WTC11 (cell line): ENCODE results near the gene PRR18.

Experiments
- ETV6 ChIP-seq: sonication (generic); formaldehyde crosslinking; IDR thresholded peaks from 2 replicates; pipeline ENCODE4 v1.8.1; 2022; ENCODE audit warnings: mild to moderate bottlenecking, missing genetic modification reagents
- GABPB1 ChIP-seq: sonication (generic); formaldehyde crosslinking; IDR thresholded peaks from 2 replicates; pipeline ENCODE4 v1.8.1; 2023; ENCODE audit warnings: mild to moderate bottlenecking, missing genetic modification reagents
- HMGA2 ChIP-seq: fragments of 250-450 bp; sonication (Bioruptor Pico); IDR thresholded peaks from 2 replicates; pipeline ENCODE4 v1.4.0; 2021; ENCODE audit warnings: mild to moderate bottlenecking, moderate library complexity
- NR1H2 ChIP-seq: sonication (generic); formaldehyde crosslinking; IDR thresholded peaks from 2 replicates; pipeline ENCODE4 v1.9.0; 2021; ENCODE audit warnings: mild to moderate bottlenecking, moderate library complexity, missing genetic modification reagents
- TCF7 ChIP-seq: sonication (generic); formaldehyde crosslinking; IDR thresholded peaks from 2 replicates; pipeline ENCODE4 v1.8.0; 2022; ENCODE audit warnings: mild to moderate bottlenecking, low read depth, missing genetic modification reagents, moderate library complexity
- TP53 ChIP-seq: sonication (generic); formaldehyde crosslinking; IDR thresholded peaks from 2 replicates; pipeline ENCODE4 v1.8.1; 2023; ENCODE audit warnings: mild to moderate bottlenecking, missing genetic modification reagents
- TF ChIP-seq, protein P1 (sequence below): sonication (generic); formaldehyde crosslinking; IDR thresholded peaks from 2 replicates; pipeline ENCODE4 v1.8.1; 2023; ENCODE audit warnings: mild to moderate bottlenecking, moderate library complexity, missing genetic modification reagents
- TF ChIP-seq, protein P2 (sequence below): fragments of 200-600 bp; IDR thresholded peaks from 2 replicates; pipeline ENCODE4 v1.8.0; 2022; ENCODE audit warnings: antibody characterized with exemption
- TF ChIP-seq, protein P3 (sequence below): sonication (generic); formaldehyde crosslinking; IDR thresholded peaks from 2 replicates; pipeline ENCODE4 v1.8.1; 2023; ENCODE audit warnings: mild to moderate bottlenecking, missing genetic modification reagents, borderline replicate concordance
- TF ChIP-seq, protein P4 (sequence below): sonication (generic); formaldehyde crosslinking; IDR thresholded peaks from 2 replicates; pipeline ENCODE4 v1.8.0; 2023; ENCODE audit warnings: missing genetic modification reagents
- TF ChIP-seq, protein P5 (sequence below): sonication (generic); formaldehyde crosslinking; IDR thresholded peaks from 2 replicates; pipeline ENCODE4 v1.8.1; 2022; ENCODE audit warnings: low read depth, missing genetic modification reagents, borderline replicate concordance

DNA sequence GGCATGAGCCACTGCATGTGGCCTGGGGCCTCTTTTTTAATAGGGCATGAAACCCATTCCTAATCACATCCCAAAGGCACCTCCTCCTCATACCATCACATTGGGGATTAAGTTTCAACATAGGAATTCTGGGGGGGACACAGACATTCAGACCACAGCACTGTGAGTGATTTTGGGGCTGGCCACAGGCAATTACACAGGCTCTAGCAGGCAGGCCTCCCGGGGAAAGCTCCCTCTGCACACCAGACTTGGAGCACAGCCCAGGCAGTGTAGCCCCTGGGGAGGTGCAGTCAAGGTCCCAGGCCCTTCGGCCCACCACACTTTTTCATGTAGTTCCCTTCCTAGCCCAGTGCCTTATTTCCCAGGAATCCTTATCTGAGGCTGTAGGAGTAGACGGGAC lies 28.7 kb upstream of the PRR18 start:
- TF ChIP-seq, protein P1, sequence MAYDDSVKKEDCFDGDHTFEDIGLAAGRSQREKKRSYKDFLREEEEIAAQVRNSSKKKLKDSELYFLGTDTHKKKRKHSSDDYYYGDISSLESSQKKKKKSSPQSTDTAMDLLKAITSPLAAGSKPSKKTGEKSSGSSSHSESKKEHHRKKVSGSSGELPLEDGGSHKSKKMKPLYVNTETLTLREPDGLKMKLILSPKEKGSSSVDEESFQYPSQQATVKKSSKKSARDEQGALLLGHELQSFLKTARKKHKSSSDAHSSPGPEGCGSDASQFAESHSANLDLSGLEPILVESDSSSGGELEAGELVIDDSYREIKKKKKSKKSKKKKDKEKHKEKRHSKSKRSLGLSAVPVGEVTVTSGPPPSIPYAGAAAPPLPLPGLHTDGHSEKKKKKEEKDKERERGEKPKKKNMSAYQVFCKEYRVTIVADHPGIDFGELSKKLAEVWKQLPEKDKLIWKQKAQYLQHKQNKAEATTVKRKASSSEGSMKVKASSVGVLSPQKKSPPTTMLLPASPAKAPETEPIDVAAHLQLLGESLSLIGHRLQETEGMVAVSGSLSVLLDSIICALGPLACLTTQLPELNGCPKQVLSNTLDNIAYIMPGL: no peak
- TF ChIP-seq, protein P2, sequence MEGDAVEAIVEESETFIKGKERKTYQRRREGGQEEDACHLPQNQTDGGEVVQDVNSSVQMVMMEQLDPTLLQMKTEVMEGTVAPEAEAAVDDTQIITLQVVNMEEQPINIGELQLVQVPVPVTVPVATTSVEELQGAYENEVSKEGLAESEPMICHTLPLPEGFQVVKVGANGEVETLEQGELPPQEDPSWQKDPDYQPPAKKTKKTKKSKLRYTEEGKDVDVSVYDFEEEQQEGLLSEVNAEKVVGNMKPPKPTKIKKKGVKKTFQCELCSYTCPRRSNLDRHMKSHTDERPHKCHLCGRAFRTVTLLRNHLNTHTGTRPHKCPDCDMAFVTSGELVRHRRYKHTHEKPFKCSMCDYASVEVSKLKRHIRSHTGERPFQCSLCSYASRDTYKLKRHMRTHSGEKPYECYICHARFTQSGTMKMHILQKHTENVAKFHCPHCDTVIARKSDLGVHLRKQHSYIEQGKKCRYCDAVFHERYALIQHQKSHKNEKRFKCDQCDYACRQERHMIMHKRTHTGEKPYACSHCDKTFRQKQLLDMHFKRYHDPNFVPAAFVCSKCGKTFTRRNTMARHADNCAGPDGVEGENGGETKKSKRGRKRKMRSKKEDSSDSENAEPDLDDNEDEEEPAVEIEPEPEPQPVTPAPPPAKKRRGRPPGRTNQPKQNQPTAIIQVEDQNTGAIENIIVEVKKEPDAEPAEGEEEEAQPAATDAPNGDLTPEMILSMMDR: no peak
- TF ChIP-seq NR1H2 (no peak), ETV6 (CRISPR knock-in tag) (no peak), TCF7 (CRISPR knock-in tag) (no peak), TP53 (CRISPR knock-in tag) (no peak), HMGA2 (CRISPR knock-in tag) (no peak), GABPB1 (no peak)
- TF ChIP-seq, protein P3, sequence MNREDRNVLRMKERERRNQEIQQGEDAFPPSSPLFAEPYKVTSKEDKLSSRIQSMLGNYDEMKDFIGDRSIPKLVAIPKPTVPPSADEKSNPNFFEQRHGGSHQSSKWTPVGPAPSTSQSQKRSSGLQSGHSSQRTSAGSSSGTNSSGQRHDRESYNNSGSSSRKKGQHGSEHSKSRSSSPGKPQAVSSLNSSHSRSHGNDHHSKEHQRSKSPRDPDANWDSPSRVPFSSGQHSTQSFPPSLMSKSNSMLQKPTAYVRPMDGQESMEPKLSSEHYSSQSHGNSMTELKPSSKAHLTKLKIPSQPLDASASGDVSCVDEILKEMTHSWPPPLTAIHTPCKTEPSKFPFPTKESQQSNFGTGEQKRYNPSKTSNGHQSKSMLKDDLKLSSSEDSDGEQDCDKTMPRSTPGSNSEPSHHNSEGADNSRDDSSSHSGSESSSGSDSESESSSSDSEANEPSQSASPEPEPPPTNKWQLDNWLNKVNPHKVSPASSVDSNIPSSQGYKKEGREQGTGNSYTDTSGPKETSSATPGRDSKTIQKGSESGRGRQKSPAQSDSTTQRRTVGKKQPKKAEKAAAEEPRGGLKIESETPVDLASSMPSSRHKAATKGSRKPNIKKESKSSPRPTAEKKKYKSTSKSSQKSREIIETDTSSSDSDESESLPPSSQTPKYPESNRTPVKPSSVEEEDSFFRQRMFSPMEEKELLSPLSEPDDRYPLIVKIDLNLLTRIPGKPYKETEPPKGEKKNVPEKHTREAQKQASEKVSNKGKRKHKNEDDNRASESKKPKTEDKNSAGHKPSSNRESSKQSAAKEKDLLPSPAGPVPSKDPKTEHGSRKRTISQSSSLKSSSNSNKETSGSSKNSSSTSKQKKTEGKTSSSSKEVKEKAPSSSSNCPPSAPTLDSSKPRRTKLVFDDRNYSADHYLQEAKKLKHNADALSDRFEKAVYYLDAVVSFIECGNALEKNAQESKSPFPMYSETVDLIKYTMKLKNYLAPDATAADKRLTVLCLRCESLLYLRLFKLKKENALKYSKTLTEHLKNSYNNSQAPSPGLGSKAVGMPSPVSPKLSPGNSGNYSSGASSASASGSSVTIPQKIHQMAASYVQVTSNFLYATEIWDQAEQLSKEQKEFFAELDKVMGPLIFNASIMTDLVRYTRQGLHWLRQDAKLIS (CRISPR knock-in tag): no peak
- TF ChIP-seq, protein P4, sequence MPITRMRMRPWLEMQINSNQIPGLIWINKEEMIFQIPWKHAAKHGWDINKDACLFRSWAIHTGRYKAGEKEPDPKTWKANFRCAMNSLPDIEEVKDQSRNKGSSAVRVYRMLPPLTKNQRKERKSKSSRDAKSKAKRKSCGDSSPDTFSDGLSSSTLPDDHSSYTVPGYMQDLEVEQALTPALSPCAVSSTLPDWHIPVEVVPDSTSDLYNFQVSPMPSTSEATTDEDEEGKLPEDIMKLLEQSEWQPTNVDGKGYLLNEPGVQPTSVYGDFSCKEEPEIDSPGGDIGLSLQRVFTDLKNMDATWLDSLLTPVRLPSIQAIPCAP: no peak
- TF ChIP-seq, protein P5, sequence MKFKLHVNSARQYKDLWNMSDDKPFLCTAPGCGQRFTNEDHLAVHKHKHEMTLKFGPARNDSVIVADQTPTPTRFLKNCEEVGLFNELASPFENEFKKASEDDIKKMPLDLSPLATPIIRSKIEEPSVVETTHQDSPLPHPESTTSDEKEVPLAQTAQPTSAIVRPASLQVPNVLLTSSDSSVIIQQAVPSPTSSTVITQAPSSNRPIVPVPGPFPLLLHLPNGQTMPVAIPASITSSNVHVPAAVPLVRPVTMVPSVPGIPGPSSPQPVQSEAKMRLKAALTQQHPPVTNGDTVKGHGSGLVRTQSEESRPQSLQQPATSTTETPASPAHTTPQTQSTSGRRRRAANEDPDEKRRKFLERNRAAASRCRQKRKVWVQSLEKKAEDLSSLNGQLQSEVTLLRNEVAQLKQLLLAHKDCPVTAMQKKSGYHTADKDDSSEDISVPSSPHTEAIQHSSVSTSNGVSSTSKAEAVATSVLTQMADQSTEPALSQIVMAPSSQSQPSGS (CRISPR knock-in tag): no peak
